Neural progenitor cell (in vitro differentiated cells): ENCODE results near the gene CDH23. TPM values are rescaled to one million over a fixed set of nuclear protein-coding genes. Genes with fewer than 3 reads are reported as not detected.
A peak's percentile ranks its signal among the peaks of the same experiment; 100 is the strongest.

Experiments used
- DNase-seq: peaks from one replicate; pipeline ENCODE4 v3.0.0-alpha.2; 2016; ENCODE audit warnings: low spot score
- H2AFZ ChIP-seq: fragments of 200-600 bp; sonication (generic); replicated peaks from 2 replicates; pipeline ENCODE4 v1.6.1; 2016; ENCODE audit warnings: antibody characterized with exemption
- H3F3A ChIP-seq: fragments of 200-600 bp; sonication (generic); 2 replicates; pipeline ENCODE4 v1.6.1; 2016; ENCODE audit warnings: antibody characterized with exemption, low read depth
- H3K27ac ChIP-seq: fragments of 200-600 bp; sonication (generic); 2 replicates; pipeline ENCODE4 v1.5.1; 2016; ENCODE audit warnings: mild to moderate bottlenecking
- H3K27me3 ChIP-seq: fragments of 200-600 bp; sonication (generic); 2 replicates; pipeline ENCODE4 v1.6.1; 2016; ENCODE audit warnings: mild to moderate bottlenecking, moderate library complexity
- H3K36me3 ChIP-seq: fragments of 200-600 bp; sonication (generic); 2 replicates; pipeline ENCODE4 v1.5.1; 2016
- H3K4me1 ChIP-seq: fragments of 200-600 bp; sonication (generic); 2 replicates; pipeline ENCODE4 v1.6.1; 2016; ENCODE audit warnings: mixed run types
- H3K4me2 ChIP-seq: fragments of 200-600 bp; sonication (generic); 2 replicates; pipeline ENCODE4 v1.6.1; 2016
- H3K4me3 ChIP-seq: fragments of 200-600 bp; sonication (generic); 2 replicates; pipeline ENCODE4 v1.5.1; 2016
- H3K79me2 ChIP-seq: fragments of 200-600 bp; sonication (generic); 2 replicates; pipeline ENCODE4 v1.6.1; 2016; ENCODE audit warnings: low read depth
- H3K9ac ChIP-seq: fragments of 200-600 bp; sonication (generic); 2 replicates; pipeline ENCODE4 v1.6.1; 2016
- H3K9me3 ChIP-seq: fragments of 200-600 bp; sonication (generic); 2 replicates; pipeline ENCODE4 v1.5.1; 2016; ENCODE audit warnings: low read depth
- H4K20me1 ChIP-seq: fragments of 200-600 bp; sonication (generic); 2 replicates; pipeline ENCODE4 v1.6.1; 2016; ENCODE audit warnings: low read depth
- H3K27ac Mint-ChIP-seq: 3 replicates; pipeline ENCODE4 v1.8.0; 2021; ENCODE audit warnings: mixed read lengths
- H3K27me3 Mint-ChIP-seq: 2 replicates; pipeline ENCODE4 v1.8.0; 2022; ENCODE audit warnings: low read depth, mild to moderate bottlenecking, inconsistent platforms, moderate library complexity, mixed read lengths; ENCODE audit not compliant: insufficient read depth
- H3K36me3 Mint-ChIP-seq: 3 replicates; pipeline ENCODE4 v1.8.0; 2021; ENCODE audit warnings: mixed read lengths
- H3K4me1 Mint-ChIP-seq: 3 replicates; pipeline ENCODE4 v1.8.0; 2021; ENCODE audit warnings: mixed read lengths
- H3K4me3 Mint-ChIP-seq: 3 replicates; pipeline ENCODE4 v1.8.0; 2021; ENCODE audit warnings: mild to moderate bottlenecking, moderate library complexity, mixed read lengths
- H3K9me3 Mint-ChIP-seq: 3 replicates; pipeline ENCODE4 v1.8.0; 2020; ENCODE audit warnings: mixed read lengths
- CTCF ChIP-seq: fragments of 200-600 bp; sonication (generic); IDR thresholded peaks from 2 replicates; pipeline ENCODE4 v1.5.1; 2017; ENCODE audit warnings: antibody characterized with exemption, mild to moderate bottlenecking
- EZH2 ChIP-seq: fragments of 200-600 bp; sonication (generic); IDR thresholded peaks from 2 replicates; pipeline ENCODE4 v1.6.1; 2017; ENCODE audit warnings: antibody characterized with exemption, mild to moderate bottlenecking, moderate library complexity
- EZH2phosphoT487 ChIP-seq: fragments of 200-600 bp; sonication (generic); IDR thresholded peaks from 2 replicates; pipeline ENCODE4 v1.6.1; 2017; ENCODE audit warnings: antibody characterized with exemption
- total RNA-seq: library from RNA; depleted of rRNA; stranded (reverse); fragments of >200 nt; gene quantifications from 2 replicates; pipeline ENCODE4 v1.2.3, GENCODE V29; 2015; ENCODE audit warnings: low replicate concordance

Gene CDH23
- total RNA-seq, 1 donor from 2014 or later = 5.9 TPM

DNA sequence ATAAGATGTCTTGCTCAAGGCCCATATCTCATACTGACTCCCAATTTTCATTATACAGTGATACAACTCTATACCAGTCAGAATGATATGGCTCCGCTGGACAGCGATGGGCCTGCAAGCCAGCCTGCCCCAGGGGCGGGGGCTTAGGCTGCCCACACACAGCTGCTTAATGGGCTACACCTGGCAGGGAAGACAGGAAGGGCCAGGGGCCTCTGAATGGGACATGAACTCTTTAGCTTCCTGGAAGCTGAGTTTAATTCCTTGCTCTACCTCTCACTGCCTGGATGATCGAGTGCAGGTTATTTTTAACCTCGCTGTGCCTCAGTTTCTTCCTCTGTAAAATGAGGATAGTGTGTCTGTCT, 210.3 kb downstream of the CDH23 start:
- Histone ChIP-seq H3F3A (peaks cover 66% of the 10 kb centered on the region), H3K9me3 (no peaks in the 10 kb centered on the region), H3K79me2 (no peaks in the 10 kb centered on the region), H3K4me3 (no peak overlapping the region), H3K36me3 (no peaks in the 10 kb centered on the region), H3K9ac (no peak overlapping the region), H3K27me3 (no peaks in the 10 kb centered on the region), H2AFZ (no peak overlapping the region), H3K4me2 (no peak overlapping the region), H3K27ac (no peak overlapping the region), H3K4me1 (peaks cover 55% of the 10 kb centered on the region), H4K20me1 (no peaks in the 10 kb centered on the region)
- Mint-ChIP-seq H3K27me3 (peaks cover 12% of the 10 kb centered on the region), H3K4me3 (no peak overlapping the region), H3K4me1 (peaks cover 73% of the 10 kb centered on the region), H3K36me3 (no peaks in the 10 kb centered on the region), H3K27ac (no peak overlapping the region), H3K9me3 (no peaks in the 10 kb centered on the region)
- no peak for TF ChIP-seq EZH2phosphoT487
- TF ChIP-seq EZH2 = no peak
- TF ChIP-seq CTCF = no peak
- no peak for DNase-seq

DNA sequence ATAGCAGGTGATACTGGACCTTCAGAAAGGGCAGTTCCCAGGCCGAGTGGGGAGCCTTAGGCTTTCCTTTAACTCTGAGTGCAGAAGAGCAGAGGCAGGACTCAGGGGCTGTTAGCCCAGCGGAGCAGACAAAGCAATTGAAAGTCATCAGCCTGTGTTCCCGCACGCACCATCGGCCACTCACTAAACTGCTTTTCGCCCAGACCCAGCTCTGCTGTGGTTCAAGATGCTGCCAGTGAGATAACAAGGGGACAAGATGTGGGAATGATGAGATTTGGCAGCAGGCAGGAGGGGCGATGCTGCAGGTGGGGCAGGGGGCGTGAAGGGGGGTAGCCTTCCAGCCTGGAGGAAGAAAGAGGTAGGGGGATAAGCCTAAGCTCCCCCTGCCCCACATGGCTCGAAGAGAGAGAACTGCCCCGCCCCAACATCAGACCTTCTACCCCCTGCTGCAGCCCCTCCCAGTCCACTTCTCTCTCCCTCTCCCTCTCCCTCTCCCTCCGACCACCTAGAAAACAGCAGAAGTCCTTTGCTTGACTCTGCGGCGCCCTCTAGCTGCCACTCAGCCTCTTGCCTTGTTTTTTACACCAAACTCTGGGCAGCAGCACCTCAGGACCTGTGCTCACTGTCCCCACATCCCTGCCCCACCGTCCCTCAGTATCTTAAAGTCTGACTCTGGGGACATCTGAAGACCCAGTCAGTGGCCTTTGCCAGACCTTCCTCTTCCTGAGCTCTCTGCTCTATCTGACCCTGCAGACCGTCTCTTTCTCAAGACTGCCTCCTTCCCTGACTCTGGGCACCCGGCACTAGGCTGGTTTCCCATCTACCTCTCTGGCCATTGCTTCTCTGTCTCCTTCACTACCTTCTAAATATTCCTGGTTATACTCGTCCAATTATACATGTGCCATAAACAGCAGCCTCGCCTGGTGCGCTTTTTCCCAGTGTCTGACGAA, 212.4 kb downstream of the CDH23 start:
- Mint-ChIP-seq H3K4me1 (peaks cover 76% of the 10 kb centered on the region), H3K4me3 (peak overlapping the region; percentile 54)

GRCh38 chr10:71610651-71611050, 213.9 kb downstream of the CDH23 start:
- no peaks in the 10 kb centered on the region for H3K9me3 ChIP-seq
- H3K27me3 ChIP-seq = no peaks in the 10 kb centered on the region
- H3K79me2 ChIP-seq = no peaks in the 10 kb centered on the region
- peak overlapping the region; percentile 40 for H3K4me2 ChIP-seq
- Mint-ChIP-seq H3K9me3 (no peaks in the 10 kb centered on the region), H3K27me3 (peaks cover 11% of the 10 kb centered on the region), H3K4me3 (no peak overlapping the region), H3K27ac (no peak overlapping the region), H3K4me1 (peaks cover 65% of the 10 kb centered on the region), H3K36me3 (no peaks in the 10 kb centered on the region)
- no peaks in the 10 kb centered on the region for H3K36me3 ChIP-seq
- peak overlapping the region; percentile 21 for H3K27ac ChIP-seq
- no peak for DNase-seq
- no peak overlapping the region for H3K9ac ChIP-seq
- H3K4me3 ChIP-seq = no peak overlapping the region
- TF ChIP-seq EZH2 (no peak), EZH2phosphoT487 (no peak), CTCF (no peak)
- H2AFZ ChIP-seq = no peak overlapping the region
- H3F3A ChIP-seq = peaks cover 63% of the 10 kb centered on the region
- H3K4me1 ChIP-seq = peaks cover 48% of the 10 kb centered on the region
- H4K20me1 ChIP-seq = no peaks in the 10 kb centered on the region

More for the DNA sequence above, 212.4 kb downstream of the CDH23 start:
- Mint-ChIP-seq H3K27ac (peak overlapping the region; percentile 85), H3K36me3 (no peaks in the 10 kb centered on the region), H3K27me3 (peaks cover 14% of the 10 kb centered on the region), H3K9me3 (no peaks in the 10 kb centered on the region)
- Histone ChIP-seq H4K20me1 (no peaks in the 10 kb centered on the region), H3F3A (peaks cover 66% of the 10 kb centered on the region), H3K4me3 (no peak overlapping the region), H3K27me3 (no peaks in the 10 kb centered on the region), H3K79me2 (no peaks in the 10 kb centered on the region), H3K9ac (no peak overlapping the region), H2AFZ (peak overlapping the region; percentile 48), H3K4me1 (peaks cover 48% of the 10 kb centered on the region), H3K36me3 (no peaks in the 10 kb centered on the region), H3K9me3 (no peaks in the 10 kb centered on the region), H3K27ac (peak overlapping the region; percentile 36), H3K4me2 (peak overlapping the region; percentile 54)
- TF ChIP-seq EZH2 = no peak
- peak; percentile 93 for TF ChIP-seq CTCF
- DNase-seq = peak; percentile 96
